Measurements from ENCODE around the gene TRNAU1AP.
A peak's percentile ranks its signal among the peaks of the same experiment; 100 is the strongest.
"Not testable (repeated sequence)": the region's sequence is repeated elsewhere in the genome, so short reads cannot be mapped to it uniquely, and the experiment has no call there.

TRNAU1AP gene

GRCh38 chr1:28577052-28577678, 24.3 kb downstream of the TRNAU1AP start:
- DNase-seq (ENCODE audit: low read depth in 2 of 3, low spot score in 2 of 3) = no peak

GRCh38 chr1:28577738-28578536, 25.1 kb downstream of the TRNAU1AP start:
- no peak for DNase-seq (ENCODE audit: low read depth in 2 of 3, low spot score in 2 of 3)

GRCh38 chr1:28578696-28579218, 25.9 kb downstream of the TRNAU1AP start:
- DNase-seq (ENCODE audit: low read depth in 2 of 3, low spot score in 2 of 3) = no peak

GRCh38 chr1:28579401-28579800, 26.5 kb downstream of the TRNAU1AP start:
- DNase-seq (ENCODE audit: low read depth in 2 of 3, low spot score in 2 of 3) = no peak

- DNase-seq (ENCODE audit: low read depth in 2 of 3, low spot score in 2 of 3) = no peak
Observed at GRCh38 chr1:28580722-28581530, 28.0 kb downstream of the TRNAU1AP start.

GRCh38 chr1:28581531-28582247, 28.8 kb downstream of the TRNAU1AP start:
- DNase-seq (ENCODE audit: low read depth in 2 of 3, low spot score in 2 of 3) = peak; percentile 88 to 97 (median 92)

DNA sequence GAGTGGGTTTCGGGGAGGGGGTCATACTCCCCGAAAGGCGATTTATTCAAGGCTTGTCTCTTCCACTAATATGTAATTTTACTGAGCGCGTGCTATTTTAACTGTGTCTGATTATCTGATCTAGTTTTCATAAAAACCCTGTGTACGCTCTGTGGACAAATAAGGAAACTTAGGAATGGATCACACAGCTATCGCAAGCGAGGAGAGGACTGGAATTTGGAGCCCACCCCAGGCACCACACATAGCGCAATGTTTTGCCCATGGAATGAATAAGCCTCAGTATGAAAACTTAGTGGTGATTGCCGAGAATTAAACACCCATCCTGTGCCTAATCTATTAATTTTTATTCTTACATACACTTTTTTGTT, 29.3 kb downstream of the TRNAU1AP start:
- DNase-seq (ENCODE audit: low read depth in 2 of 3, low spot score in 2 of 3) = no peak

- not testable (repeated sequence) for DNase-seq (ENCODE audit: low read depth in 2 of 3, low spot score in 2 of 3)
Observed at GRCh38 chr1:28586585-28587391, 33.9 kb downstream of the TRNAU1AP start.

- DNase-seq (ENCODE audit: low read depth in 2 of 3, low spot score in 2 of 3) = no peak
Observed at GRCh38 chr1:28591708-28592320, 38.9 kb downstream of the TRNAU1AP start, which contains the start of gene RAB42. Gene RAB42 (plus strand): TSS chr1:28592265. CDS start chr1:28592512, 247 bp downstream.

GRCh38 chr1:28592321-28593071, 39.6 kb downstream of the TRNAU1AP start:
- no peak for DNase-seq (ENCODE audit: low read depth in 2 of 3, low spot score in 2 of 3)

GRCh38 chr1:28593988-28594356, 41.1 kb downstream of the TRNAU1AP start:
- DNase-seq (ENCODE audit: low read depth in 2 of 3, low spot score in 2 of 3) = not testable (repeated sequence)

- DNase-seq (ENCODE audit: low read depth in 2 of 3, low spot score in 2 of 3) = not testable (repeated sequence)
Observed at GRCh38 chr1:28594686-28595411, 42.0 kb downstream of the TRNAU1AP start.

GRCh38 chr1:28595412-28596191, 42.7 kb downstream of the TRNAU1AP start:
- no peak for DNase-seq (ENCODE audit: low read depth in 2 of 3, low spot score in 2 of 3)

DNA sequence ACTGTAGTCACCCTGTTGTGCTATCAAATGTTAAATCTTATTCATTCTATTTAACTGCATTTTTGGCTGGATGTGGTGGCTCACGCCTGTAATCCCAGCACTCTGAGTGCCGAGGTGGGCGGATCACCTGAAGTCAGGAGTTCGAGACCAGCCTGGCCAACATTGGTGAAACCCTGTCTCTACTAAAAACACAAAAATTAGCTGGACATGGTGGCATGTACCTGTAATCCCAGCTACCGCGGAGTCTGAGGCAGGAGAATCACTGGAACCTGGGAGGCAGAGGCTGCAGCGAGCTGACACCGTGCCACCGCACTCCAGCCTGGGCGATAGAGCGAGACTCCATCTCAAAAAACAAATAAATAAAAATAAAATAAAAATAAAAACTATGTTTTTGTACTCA, 43.4 kb downstream of the TRNAU1AP start:
- not testable (repeated sequence) for DNase-seq (ENCODE audit: low read depth in 2 of 3, low spot score in 2 of 3)

DNA sequence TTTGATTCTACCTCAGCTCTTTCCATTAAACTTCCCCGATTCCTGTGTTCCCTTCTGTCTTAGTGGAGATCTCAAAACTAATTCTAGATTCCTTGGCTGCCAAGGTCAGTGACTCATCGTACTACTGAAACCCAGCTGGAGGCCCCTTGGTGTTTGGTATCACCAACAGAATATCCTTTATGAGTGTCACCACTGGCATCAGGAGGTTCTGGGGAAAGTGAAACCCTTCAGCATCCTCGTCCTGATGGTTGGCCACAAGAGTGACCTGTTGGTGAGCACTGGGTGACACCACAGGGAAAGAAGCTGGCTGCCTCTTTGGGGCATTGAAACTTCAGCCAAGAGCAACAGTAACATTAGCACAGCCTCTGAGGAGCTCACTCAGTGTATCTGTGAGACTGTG, 48.8 kb downstream of the TRNAU1AP start:
- no peak for DNase-seq (ENCODE audit: low read depth in 2 of 3, low spot score in 2 of 3)

- DNase-seq (ENCODE audit: low read depth in 2 of 3, low spot score in 2 of 3) = no peak
Observed at GRCh38 chr1:28602536-28603439, 49.9 kb downstream of the TRNAU1AP start.

Data from activated CD8-positive, alpha-beta memory T cell treated with anti-CD3 and anti-CD28 coated beads for 48 hours (primary cell).